GM06990 (cell line): ENCODE data around the gene RPS6KA5.

ENCODE experiments used
- DNase-seq: peaks from one replicate; pipeline ENCODE4 v3.0.0-alpha.2; 2011; ENCODE audit not compliant: insufficient read length; ENCODE audit errors: extremely low read depth
- H3K27me3 ChIP-seq: replicated peaks from 2 replicates; pipeline ENCODE4 v1.6.0; 2011; ENCODE audit warnings: low read length; ENCODE audit not compliant: control insufficient read depth, insufficient read depth
- H3K36me3 ChIP-seq: 2 replicates; pipeline ENCODE4 v1.5.1; 2011; ENCODE audit warnings: low read length; ENCODE audit not compliant: control insufficient read depth, insufficient read depth
- H3K4me3 ChIP-seq: replicated peaks from 2 replicates; pipeline ENCODE4 v1.5.1; 2011; ENCODE audit warnings: low read depth, mild to moderate bottlenecking, control low read depth, low read length
- CTCF ChIP-seq: IDR thresholded peaks from 2 replicates; pipeline ENCODE4 v1.5.1; 2011; ENCODE audit warnings: low read length, control low read depth, mild to moderate bottlenecking, inconsistent platforms; ENCODE audit not compliant: insufficient read depth, poor library complexity, severe bottlenecking

Gene RPS6KA5

DNA sequence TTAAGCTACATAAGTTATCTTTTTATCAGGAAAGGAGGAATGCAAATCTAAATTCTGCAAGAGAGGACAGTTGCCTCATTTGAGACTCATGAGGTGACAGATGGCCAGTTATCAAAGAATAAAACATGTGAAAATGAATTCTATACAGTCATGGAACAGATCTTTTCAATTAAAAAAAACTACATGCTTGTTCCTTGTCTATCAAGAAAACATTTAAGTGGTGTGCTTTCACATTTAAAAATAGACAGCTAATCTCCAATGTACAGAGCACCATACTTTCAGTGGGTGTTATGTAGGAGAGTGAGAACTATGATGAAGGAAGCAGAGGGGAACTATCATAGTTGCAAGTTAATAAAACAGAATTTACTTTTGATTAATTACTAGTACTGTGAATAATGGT is 167.5 kb downstream of the RPS6KA5 start:
- Histone ChIP-seq H3K27me3 (no peaks in the 10 kb centered on the region), H3K36me3 (no peaks in the 10 kb centered on the region; the same call in none of the 2 replicates), H3K4me3 (no peak overlapping the region)
- DNase-seq, result no peak
- TF ChIP-seq CTCF, result no peak

DNA sequence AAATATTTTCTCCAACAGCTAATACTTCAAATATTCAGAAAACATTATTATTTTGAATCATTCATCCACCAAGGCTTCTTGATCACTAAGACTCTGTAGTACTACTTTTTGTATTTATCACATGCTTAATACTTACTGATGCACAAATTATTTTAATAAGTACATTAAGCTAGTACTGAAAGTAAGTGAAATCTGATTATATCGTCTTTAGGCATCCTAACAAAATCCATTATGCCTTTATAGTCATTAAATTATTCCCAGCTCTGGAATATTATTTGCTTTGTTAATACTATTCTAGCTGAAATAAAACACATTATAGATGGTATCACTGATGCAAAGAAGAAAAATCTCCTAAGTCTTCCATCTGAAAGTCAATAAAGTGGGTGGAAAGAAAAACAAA is 169.1 kb downstream of the RPS6KA5 start:
- Histone ChIP-seq H3K27me3 (no peaks in the 10 kb centered on the region), H3K4me3 (no peak overlapping the region), H3K36me3 (no peaks in the 10 kb centered on the region; the same call in 1 of the 2 replicates)
- DNase-seq, result no peak
- TF ChIP-seq CTCF, result no peak

DNA sequence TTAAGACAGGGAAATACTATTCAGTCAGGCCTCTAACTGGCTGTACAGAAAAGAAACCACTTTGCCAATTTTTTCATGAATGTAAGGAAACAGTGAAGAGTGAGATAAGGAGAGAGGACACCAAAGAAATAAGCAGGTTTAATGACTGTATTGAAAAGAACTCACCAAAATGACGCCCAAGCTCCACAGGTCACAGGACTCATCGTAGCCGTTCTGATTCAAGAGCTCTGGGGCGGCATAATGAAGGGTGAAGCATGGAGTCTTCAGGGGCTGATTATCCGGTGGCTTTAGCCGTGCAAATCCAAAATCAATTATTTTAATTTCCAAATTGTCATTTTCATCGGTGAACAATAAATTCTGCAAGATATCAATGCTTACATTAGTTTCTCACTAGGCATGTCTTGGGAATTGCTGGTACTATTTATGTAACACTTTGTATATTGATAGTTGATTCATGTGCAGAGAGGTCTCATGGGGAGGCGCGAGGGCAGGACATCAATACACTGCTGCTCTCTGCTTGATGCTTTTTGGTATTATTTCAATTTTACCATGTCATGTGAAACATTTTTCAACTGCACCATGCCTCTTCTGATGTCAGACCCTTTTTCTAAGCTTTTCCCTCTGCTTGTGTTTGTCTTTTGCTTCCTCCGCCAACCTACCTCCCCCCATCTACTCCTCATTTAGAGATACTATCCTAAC is 170.0 kb downstream of the RPS6KA5 start:
- no peak for TF ChIP-seq CTCF
- no peak overlapping the region for H3K4me3 ChIP-seq
- H3K36me3 ChIP-seq, result no peaks in the 10 kb centered on the region; the same call in 1 of the 2 replicates
- H3K27me3 ChIP-seq, result no peaks in the 10 kb centered on the region
- no peak for DNase-seq

DNA sequence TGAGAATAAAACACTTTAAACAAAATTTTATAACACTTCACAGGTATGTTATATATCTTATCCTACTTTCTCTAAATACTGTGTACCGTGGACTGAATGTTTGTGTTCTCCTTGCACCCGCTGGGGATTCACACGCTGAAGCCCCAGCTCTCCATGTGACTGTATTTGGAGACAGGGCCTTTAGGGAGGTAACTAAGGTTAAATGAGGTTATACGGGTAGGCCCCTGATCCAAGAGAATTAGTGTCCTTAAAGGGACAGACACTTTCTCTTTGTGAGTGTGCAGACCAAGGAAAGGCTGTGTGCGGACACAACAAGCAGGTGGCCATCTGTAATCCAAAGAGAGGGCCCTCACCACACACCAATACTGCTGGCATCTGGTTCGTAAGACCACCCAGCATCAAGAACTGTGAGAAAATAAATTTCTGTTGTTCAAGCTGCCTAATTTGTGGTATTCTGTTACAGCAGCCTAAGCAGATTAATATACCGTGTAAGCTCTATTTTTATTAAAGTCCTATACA is 174.1 kb downstream of the RPS6KA5 start:
- no peaks in the 10 kb centered on the region for H3K27me3 ChIP-seq
- H3K4me3 ChIP-seq, result no peak overlapping the region
- no peak for DNase-seq
- TF ChIP-seq CTCF, result no peak
- H3K36me3 ChIP-seq, result no peaks in the 10 kb centered on the region; the same call in 1 of the 2 replicates

- TF ChIP-seq CTCF, result no peak
- no peaks in the 10 kb centered on the region for H3K27me3 ChIP-seq
- DNase-seq, result no peak
- no peak overlapping the region for H3K4me3 ChIP-seq
- no peaks in the 10 kb centered on the region; the same call in 1 of the 2 replicates for H3K36me3 ChIP-seq
Measured at GRCh38 chr14:90883782-90884181, 176.7 kb downstream of the RPS6KA5 start.
